Mucosa of descending colon (tissue), 3 donors: Measurements from ENCODE around the gene RBM42. TPM values are rescaled to one million over a fixed set of nuclear protein-coding genes. Genes with fewer than 3 reads are reported as not detected.
"Not testable (repeated sequence)": the region's sequence is repeated elsewhere in the genome, so short reads cannot be mapped to it uniquely, and the experiment has no call there.

Source experiments
- ATAC-seq: fragments of 200-7000 bp; cut with Tn5 transposase; one replicate; pipeline ENCODE4 v1.9.1; 2020; ENCODE audit warnings: mild to moderate bottlenecking, moderate library complexity
- DNase-seq, 3 donors: peaks; one replicate each; pipeline ENCODE4 v3.0.0-alpha.2; 2020
- H3K36me3 ChIP-seq: fragments of 200-600 bp; one replicate; pipeline ENCODE4 v1.8.0; 2021; ENCODE audit warnings: low read depth, mild to moderate bottlenecking
- H3K4me1 ChIP-seq: fragments of 200-600 bp; one replicate; pipeline ENCODE4 v1.8.0; 2021; ENCODE audit warnings: low read depth, mild to moderate bottlenecking
- H3K4me3 ChIP-seq: fragments of 200-600 bp; one replicate; pipeline ENCODE4 v1.8.0; 2021; ENCODE audit warnings: mild to moderate bottlenecking
- H3K9me3 ChIP-seq: fragments of 200-600 bp; one replicate; pipeline ENCODE4 v1.8.0; 2021; ENCODE audit warnings: mild to moderate bottlenecking
- CTCF ChIP-seq: fragments of 200-600 bp; IDR thresholded peaks from one replicate; pipeline ENCODE4 v1.8.0; 2022; ENCODE audit warnings: antibody characterized with exemption, mild to moderate bottlenecking
- intact Hi-C, 2 donors: fragments of 100-400 bp; cut with DNase I in 1 of 2; cut with micrococcal nuclease in 1 of 2; formaldehyde crosslinking; loops; one replicate each; pipeline versions ENCODE4 v1.11.0 to v1.11.1; 2022; cut with DNase I, micrococcal nuclease
- total RNA-seq, 3 donors: library from RNA; stranded (reverse); fragmentation: NEBNext Ultra II Directional in 2 of 3; extraction: Animal tissue kit (Norgen Biotek cat#: 25700) in 2 of 3; gene quantifications; one replicate each; pipeline versions ENCODE4 v1.2.1 to v1.2.4, GENCODE V29; 2021 to 2023
- donor health status: DM: no; HTN: no; CAD: no; lungs with moderate emphysema.
- donor health status: DM: no; HTN: no; CAD: no.
- donor health status: DM: no; HTN: yes; CAD: no.

RBM42 gene
- total RNA-seq, 3 donors from 2014 or later = 67.4 to 73.3 (median 67.6) TPM

DNA sequence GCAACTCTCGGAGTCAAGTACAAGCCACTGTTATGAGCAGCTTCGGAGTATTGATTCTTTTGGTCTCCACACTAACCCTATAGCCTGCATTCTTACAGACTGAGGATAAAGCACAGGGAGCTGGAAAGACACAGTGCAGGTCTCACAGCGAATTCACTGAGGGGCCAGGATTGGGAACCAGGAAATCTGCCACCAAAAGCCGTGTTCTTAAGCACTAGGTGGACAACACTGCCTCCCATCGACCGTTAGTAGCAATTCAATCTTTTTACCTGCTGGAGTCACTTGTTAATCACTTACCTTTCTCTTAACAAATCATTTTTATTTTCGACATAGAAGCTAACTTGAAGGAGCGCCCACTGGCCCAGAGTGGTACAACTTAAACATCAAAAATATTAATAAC is 36.6 kb upstream of the RBM42 start:
- no peaks in the 10 kb centered on the region for H3K9me3 ChIP-seq
- DNase-seq = peak in 1 of 3 donors; percentile 19
- intact Hi-C loops = no loop called here
- H3K4me1 ChIP-seq = no peaks in the 10 kb centered on the region
- no peak for ATAC-seq
- no peak for TF ChIP-seq CTCF
- no peak overlapping the region for H3K4me3 ChIP-seq
- no peaks in the 10 kb centered on the region for H3K36me3 ChIP-seq

- DNase-seq, intact Hi-C loops, ATAC-seq, H3K36me3 ChIP-seq, H3K9me3 ChIP-seq, H3K4me1 ChIP-seq, H3K4me3 ChIP-seq: not testable (repeated sequence)
Measured at GRCh38 chr19:35595026-35595425, 33.8 kb upstream of the RBM42 start.

DNA sequence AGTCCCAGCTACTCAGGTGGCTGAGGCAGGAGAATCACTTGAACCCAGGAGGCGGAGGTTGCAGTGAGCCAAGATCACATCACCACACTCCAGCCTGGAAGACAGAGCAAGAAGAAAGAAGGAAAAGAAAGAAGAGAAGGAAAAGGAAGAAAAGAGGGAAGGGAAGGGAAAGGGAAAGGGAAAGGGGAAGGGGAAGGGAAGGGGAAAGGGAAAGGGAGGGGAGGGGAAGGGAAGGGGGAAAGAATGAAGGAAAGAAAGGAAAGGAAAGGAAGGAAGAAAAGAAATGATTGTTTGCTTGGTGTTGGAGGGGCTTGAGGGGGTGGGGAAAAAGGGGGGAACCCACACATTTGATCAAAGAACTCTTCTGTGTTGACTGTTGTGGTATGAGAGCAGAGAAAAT is 32.9 kb upstream of the RBM42 start:
- Histone ChIP-seq H3K4me3 (no peak overlapping the region), H3K36me3 (no peaks in the 10 kb centered on the region), H3K4me1 (no peaks in the 10 kb centered on the region), H3K9me3 (no peaks in the 10 kb centered on the region)
- no peak for ATAC-seq
- intact Hi-C loops = no loop called here
- no peak for TF ChIP-seq CTCF
- no peak for DNase-seq

DNA sequence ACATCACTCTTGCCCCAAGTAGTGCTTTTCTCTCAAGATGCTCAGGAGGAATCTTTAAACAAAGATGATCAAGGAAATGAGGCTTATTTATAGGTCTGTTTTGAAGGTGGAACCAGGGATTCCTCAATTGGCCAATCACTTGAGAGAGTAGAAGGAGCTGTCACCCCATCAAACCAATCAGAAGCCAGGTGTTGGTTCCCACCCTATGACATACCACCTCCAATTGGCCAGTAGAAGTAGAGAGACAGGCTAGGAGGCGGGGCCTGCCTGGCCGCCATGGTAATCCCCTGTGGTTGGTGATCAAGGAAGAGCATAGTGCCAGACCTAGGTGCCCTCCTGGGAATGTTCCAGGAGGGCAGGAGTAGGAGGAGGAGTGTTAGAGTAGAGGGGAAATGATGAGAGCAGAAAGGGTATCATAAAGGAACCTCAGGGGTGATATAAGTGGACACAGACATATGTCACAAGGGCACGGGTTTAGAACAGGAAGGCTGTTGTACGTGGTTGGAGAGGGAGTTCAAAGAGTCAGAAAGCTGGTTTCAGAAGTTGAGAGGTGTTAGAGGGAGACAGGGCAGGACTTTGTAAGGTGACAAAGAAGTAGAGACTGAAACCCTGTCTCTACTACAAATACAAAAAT is 32.4 kb upstream of the RBM42 start:
- DNase-seq (no peak), ATAC-seq (peak; percentile 23)
- TF ChIP-seq CTCF = no peak
- H3K4me3 ChIP-seq = no peak overlapping the region
- H3K36me3 ChIP-seq = no peaks in the 10 kb centered on the region
- H3K4me1 ChIP-seq = no peaks in the 10 kb centered on the region
- intact Hi-C loops = no loop called here
- H3K9me3 ChIP-seq = no peaks in the 10 kb centered on the region

- H3K9me3 ChIP-seq = peaks cover 3% of the 10 kb centered on the region
- DNase-seq (no peak), ATAC-seq (no peak)
- H3K4me1 ChIP-seq = no peaks in the 10 kb centered on the region
- intact Hi-C loops = no loop called here
- no peak overlapping the region for H3K4me3 ChIP-seq
- no peak for TF ChIP-seq CTCF
- H3K36me3 ChIP-seq = no peaks in the 10 kb centered on the region
Measured at GRCh38 chr19:35601971-35602370, 26.9 kb upstream of the RBM42 start.

DNA sequence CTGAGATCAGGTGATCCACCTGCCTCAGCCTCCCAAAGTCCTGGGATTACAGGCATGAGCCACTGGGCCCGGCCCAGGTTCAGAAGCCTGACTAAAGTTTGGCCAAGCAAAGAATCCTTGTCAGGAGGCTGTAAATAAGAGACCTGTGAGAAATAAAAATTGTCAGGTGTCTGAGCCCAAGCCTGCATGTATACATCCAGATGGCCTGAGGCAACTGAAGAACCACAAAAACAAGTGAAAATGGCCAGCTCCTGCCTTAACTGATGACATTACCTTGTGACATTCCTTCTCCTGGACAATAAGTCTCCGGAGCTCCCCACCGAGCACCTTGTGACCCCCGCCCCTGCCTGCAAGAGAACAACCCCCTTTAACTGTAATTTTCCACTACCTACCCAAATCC is 24.4 kb upstream of the RBM42 start:
- ATAC-seq, intact Hi-C loops, H3K36me3 ChIP-seq, H3K4me3 ChIP-seq, DNase-seq, H3K4me1 ChIP-seq: not testable (repeated sequence)
- peaks cover 15% of the 10 kb centered on the region for H3K9me3 ChIP-seq

GRCh38 chr19:35607170-35607569 is 21.7 kb upstream of the RBM42 start:
- ATAC-seq, H3K4me1 ChIP-seq, intact Hi-C loops, DNase-seq, H3K36me3 ChIP-seq, H3K4me3 ChIP-seq: not testable (repeated sequence)
- peaks cover 15% of the 10 kb centered on the region for H3K9me3 ChIP-seq
